Measurements from ENCODE around the gene MDM2.

GRCh38 chr12:68846811-68847210 lies 38.8 kb downstream of the MDM2 start:
- TF ChIP-seq, protein P1, sequence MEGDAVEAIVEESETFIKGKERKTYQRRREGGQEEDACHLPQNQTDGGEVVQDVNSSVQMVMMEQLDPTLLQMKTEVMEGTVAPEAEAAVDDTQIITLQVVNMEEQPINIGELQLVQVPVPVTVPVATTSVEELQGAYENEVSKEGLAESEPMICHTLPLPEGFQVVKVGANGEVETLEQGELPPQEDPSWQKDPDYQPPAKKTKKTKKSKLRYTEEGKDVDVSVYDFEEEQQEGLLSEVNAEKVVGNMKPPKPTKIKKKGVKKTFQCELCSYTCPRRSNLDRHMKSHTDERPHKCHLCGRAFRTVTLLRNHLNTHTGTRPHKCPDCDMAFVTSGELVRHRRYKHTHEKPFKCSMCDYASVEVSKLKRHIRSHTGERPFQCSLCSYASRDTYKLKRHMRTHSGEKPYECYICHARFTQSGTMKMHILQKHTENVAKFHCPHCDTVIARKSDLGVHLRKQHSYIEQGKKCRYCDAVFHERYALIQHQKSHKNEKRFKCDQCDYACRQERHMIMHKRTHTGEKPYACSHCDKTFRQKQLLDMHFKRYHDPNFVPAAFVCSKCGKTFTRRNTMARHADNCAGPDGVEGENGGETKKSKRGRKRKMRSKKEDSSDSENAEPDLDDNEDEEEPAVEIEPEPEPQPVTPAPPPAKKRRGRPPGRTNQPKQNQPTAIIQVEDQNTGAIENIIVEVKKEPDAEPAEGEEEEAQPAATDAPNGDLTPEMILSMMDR (IDR thresholded peaks at IDR 0.05) = no peak
- TF ChIP-seq POLR2A (IDR thresholded peaks at IDR 0.05) = no peak

Measured in breast epithelium (tissue), 3 donors.